Right renal pelvis (tissue), 4 donors: ENCODE results near the gene CXCL1. TPM values are rescaled to one million over a fixed set of nuclear protein-coding genes. Genes with fewer than 3 reads are reported as not detected.

Source experiments
- DNase-seq, 4 donors: peaks; one replicate each; pipeline ENCODE4 v3.0.0-alpha.2; 2013; ENCODE audit warnings: low read depth in 4 of 4, low spot score in 3 of 4, missing footprints in 1 of 4
- polyA plus RNA-seq, 4 donors: library from polyadenylated mRNA; unstranded; fragments of 120-200 nt; gene quantifications; one replicate each; pipeline ENCODE4 v1.2.1, GENCODE V29; 2013; ENCODE audit not compliant: insufficient read length in 4 of 4

Gene CXCL1
- polyA plus RNA-seq, 4 donors: 0.39 to 0.91 (median 0.68) TPM

GRCh38 chr4:73912191-73912590, 43.0 kb downstream of the CXCL1 start:
- no peak for DNase-seq

- DNase-seq: no peak
These were observed 44.9 kb downstream of the CXCL1 start for GRCh38 chr4:73914071-73914470.

- no peak for DNase-seq
These were observed 47.2 kb downstream of the CXCL1 start for GRCh38 chr4:73916172-73916925.

GRCh38 chr4:73917081-73917501, 47.9 kb downstream of the CXCL1 start:
- DNase-seq: no peak

- no peak for DNase-seq
These were observed 48.9 kb downstream of the CXCL1 start for GRCh38 chr4:73918058-73918457.

GRCh38 chr4:73919691-73920090, 50.5 kb downstream of the CXCL1 start:
- DNase-seq: no peak

Other genes starting within 250 kb of the CXCL1 start
- 1 to 10 TPM; 6.7 to 9.0 (median 7.3) TPM for gene RASSF6, start 249.0 kb upstream of the CXCL1 start, polyA plus RNA-seq
- gene CXCL8, start 128.8 kb upstream of the CXCL1 start, polyA plus RNA-seq: 1 to 10 TPM in 1 of 4 donors, under 1 TPM in 3; 0.30 to 1.1 (median 0.60) TPM
- gene CXCL6, start 32.7 kb upstream of the CXCL1 start, polyA plus RNA-seq: under 1 TPM in 3 of 4 donors, not detected in 1; 0.08 to 0.26 (median 0.11) TPM
- 1 to 10 TPM in 1 of 4 donors, under 1 TPM in 3; 0.42 to 1.1 (median 0.55) TPM for gene PF4V1, start 16.1 kb upstream of the CXCL1 start, polyA plus RNA-seq
- gene PF4, start 112.6 kb downstream of the CXCL1 start, polyA plus RNA-seq: 10 to 100 TPM in 1 of 4 donors, 1 to 10 TPM in 3; 4.8 to 15.0 (median 5.8) TPM
- gene PPBP, start 118.8 kb downstream of the CXCL1 start, polyA plus RNA-seq: 10 to 100 TPM; 13.2 to 55.2 (median 20.9) TPM
- gene CXCL5, start 129.3 kb downstream of the CXCL1 start, polyA plus RNA-seq: under 1 TPM; 0.15 to 0.27 (median 0.19) TPM
- gene CXCL3, start 169.3 kb downstream of the CXCL1 start, polyA plus RNA-seq: under 1 TPM; 0.09 to 0.36 (median 0.31) TPM
- under 1 TPM; 0.24 to 0.73 (median 0.26) TPM for gene CXCL2, start 229.8 kb downstream of the CXCL1 start, polyA plus RNA-seq